ENCODE results near the gene TEX55. TPM values are rescaled to one million over a fixed set of nuclear protein-coding genes. Genes with fewer than 3 reads are reported as not detected.

TEX55 gene
- total RNA-seq, 2 experiments from 2014 or later = not detected

DNA sequence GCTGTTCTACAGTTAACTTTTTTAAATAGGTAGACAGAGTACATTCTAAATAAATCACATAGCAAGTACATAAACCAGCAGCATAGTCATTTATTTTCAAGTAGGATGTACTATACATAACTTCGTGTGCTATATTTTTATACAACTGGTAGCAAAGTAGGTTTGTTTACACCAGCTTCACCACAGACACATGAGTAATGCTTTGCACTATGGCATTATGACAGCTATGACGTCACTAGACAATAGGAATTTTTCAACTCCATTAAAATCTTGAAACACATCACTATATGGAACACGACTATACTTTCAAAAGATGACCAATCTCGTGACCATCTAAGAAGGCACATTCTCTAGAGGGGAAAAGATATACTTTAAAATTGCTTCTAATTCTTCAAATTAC, 3.5 kb downstream of the TEX55 start:
- peaks cover 14% of the 10 kb centered on the region for H3K9me3 Mint-ChIP-seq
- H3K27me3 Mint-ChIP-seq = no peaks in the 10 kb centered on the region
- TF ChIP-seq, protein P1, sequence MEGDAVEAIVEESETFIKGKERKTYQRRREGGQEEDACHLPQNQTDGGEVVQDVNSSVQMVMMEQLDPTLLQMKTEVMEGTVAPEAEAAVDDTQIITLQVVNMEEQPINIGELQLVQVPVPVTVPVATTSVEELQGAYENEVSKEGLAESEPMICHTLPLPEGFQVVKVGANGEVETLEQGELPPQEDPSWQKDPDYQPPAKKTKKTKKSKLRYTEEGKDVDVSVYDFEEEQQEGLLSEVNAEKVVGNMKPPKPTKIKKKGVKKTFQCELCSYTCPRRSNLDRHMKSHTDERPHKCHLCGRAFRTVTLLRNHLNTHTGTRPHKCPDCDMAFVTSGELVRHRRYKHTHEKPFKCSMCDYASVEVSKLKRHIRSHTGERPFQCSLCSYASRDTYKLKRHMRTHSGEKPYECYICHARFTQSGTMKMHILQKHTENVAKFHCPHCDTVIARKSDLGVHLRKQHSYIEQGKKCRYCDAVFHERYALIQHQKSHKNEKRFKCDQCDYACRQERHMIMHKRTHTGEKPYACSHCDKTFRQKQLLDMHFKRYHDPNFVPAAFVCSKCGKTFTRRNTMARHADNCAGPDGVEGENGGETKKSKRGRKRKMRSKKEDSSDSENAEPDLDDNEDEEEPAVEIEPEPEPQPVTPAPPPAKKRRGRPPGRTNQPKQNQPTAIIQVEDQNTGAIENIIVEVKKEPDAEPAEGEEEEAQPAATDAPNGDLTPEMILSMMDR (IDR thresholded peaks at IDR 0.05) = no peak
- Histone ChIP-seq H3K4me3 (ENCODE audit: low read length) (no peak overlapping the region), H3K4me1 (ENCODE audit: insufficient read depth, low read length) (no peaks in the 10 kb centered on the region), H3K27me3 (ENCODE audit: control insufficient read depth in 1 of 2, insufficient read depth in 2 of 2, low read length in 2 of 2) (no peaks in the 10 kb centered on the region), H3K9me3 (ENCODE audit: control insufficient read depth in 1 of 2, insufficient read depth in 1 of 2, low read length in 2 of 2) (no peaks in the 10 kb centered on the region), H3K27ac (ENCODE audit: low read depth in 1 of 2, low read length in 2 of 2) (no peak overlapping the region), H3K36me3 (ENCODE audit: insufficient read depth, low read length) (no peaks in the 10 kb centered on the region)
- ChIA-PET POLR2A (interaction anchor here (0.6 kb wide), 1 partner anchor 203 kb away, joined by 3 read pairs; no protein-coding TSS in a partner anchor), CTCF (interaction anchor here (0.9 kb wide), 2 partner anchors 11 to 92 kb away, joined by 3 to 4 read pairs; no protein-coding TSS in a partner anchor)
- H3K4me3 Mint-ChIP-seq = no peak overlapping the region
- ATAC-seq (ENCODE audit: poor library complexity) (no peak), DNase-seq (peak in 1 of 14 experiments; percentile 1)
- H3K4me1 Mint-ChIP-seq (ENCODE audit: low read depth) = no peaks in the 10 kb centered on the region
- intact Hi-C loops (cut with DNase I, micrococcal nuclease) = loop anchor here in 1 of 2 experiments (5.0 kb wide), 1 partner anchor 203 kb away; no protein-coding TSS in a partner anchor
- no peak overlapping the region for H3K27ac Mint-ChIP-seq
- peaks cover 8% of the 10 kb centered on the region for H3K36me3 Mint-ChIP-seq (ENCODE audit: low read depth)

DNA sequence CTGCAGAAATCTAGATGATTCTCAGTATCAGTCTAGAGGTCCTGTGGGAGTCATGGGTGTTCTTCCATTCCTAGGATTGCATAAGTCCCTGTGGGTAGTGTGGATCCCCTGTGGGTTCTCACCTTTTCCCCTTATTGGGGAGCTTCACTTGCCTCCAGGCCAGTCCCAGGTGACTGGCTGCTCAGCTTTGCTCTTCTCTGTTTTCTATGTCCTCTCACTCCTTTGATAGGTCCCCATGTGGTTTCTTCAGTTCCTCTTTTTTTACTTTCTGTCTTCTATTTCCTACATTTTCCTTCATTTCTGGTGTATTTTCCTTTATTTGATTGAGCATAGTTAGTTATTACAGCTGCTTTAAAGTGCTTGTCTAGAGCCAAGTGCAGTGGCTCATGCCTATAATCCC, 10.9 kb downstream of the TEX55 start:
- H3K4me3 ChIP-seq (ENCODE audit: low read length) = no peak overlapping the region
- no peak overlapping the region for H3K27ac Mint-ChIP-seq
- ATAC-seq (ENCODE audit: poor library complexity) (no peak), DNase-seq (no peak)
- H3K36me3 Mint-ChIP-seq (ENCODE audit: low read depth) = peaks cover 8% of the 10 kb centered on the region
- no peak overlapping the region for H3K27ac ChIP-seq (ENCODE audit: low read depth in 1 of 2, low read length in 2 of 2)
- peaks cover 19% of the 10 kb centered on the region for H3K9me3 Mint-ChIP-seq
- CTCF ChIA-PET = no interaction called here
- peaks cover 0 to 16% of the 10 kb centered on the region in 2 experiments for H3K9me3 ChIP-seq (ENCODE audit: control insufficient read depth in 1 of 2, insufficient read depth in 1 of 2, low read length in 2 of 2)
- peaks cover 0 to 4% of the 10 kb centered on the region in 2 experiments for H3K27me3 ChIP-seq (ENCODE audit: control insufficient read depth in 1 of 2, insufficient read depth in 2 of 2, low read length in 2 of 2)
- intact Hi-C loops (cut with DNase I, micrococcal nuclease) = no loop called here
- TF ChIP-seq, protein P1 (IDR thresholded peaks at IDR 0.05) = no peak
- H3K27me3 Mint-ChIP-seq = peaks cover 3% of the 10 kb centered on the region
- no peak overlapping the region for H3K4me3 Mint-ChIP-seq
- H3K4me1 Mint-ChIP-seq (ENCODE audit: low read depth) = no peaks in the 10 kb centered on the region
- H3K36me3 ChIP-seq (ENCODE audit: insufficient read depth, low read length) = no peaks in the 10 kb centered on the region
- no peaks in the 10 kb centered on the region for H3K4me1 ChIP-seq (ENCODE audit: insufficient read depth, low read length)
- POLR2A ChIA-PET = no interaction called here

DNA sequence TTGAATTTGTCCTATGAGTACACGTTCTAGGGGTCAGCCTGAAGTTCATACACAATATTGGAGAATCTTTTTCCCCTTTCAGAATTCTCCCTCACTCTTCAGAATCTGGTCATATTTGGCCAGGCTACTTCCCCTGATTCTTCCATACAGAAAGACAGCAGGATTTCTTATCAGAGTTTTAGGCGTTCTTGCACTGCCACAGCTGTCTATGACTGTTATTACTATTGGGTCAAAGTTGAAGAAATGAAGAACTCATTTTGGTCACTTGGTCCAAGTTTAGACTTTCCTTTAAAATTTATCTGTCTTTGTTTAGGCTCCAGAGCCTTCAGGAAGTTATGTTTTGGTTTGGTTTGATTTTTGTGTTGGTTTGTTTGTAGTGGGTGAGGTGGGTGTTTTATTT, 12.0 kb downstream of the TEX55 start:
- CTCF ChIA-PET = no interaction called here
- DNase-seq (no peak), ATAC-seq (ENCODE audit: poor library complexity) (no peak)
- H3K4me3 ChIP-seq (ENCODE audit: low read length) = no peak overlapping the region
- Mint-ChIP-seq H3K36me3 (ENCODE audit: low read depth) (peaks cover 5% of the 10 kb centered on the region), H3K27me3 (peaks cover 3% of the 10 kb centered on the region), H3K9me3 (peaks cover 15% of the 10 kb centered on the region), H3K4me1 (ENCODE audit: low read depth) (no peaks in the 10 kb centered on the region), H3K27ac (no peak overlapping the region), H3K4me3 (no peak overlapping the region)
- intact Hi-C loops (cut with DNase I, micrococcal nuclease) = no loop called here
- no peaks in the 10 kb centered on the region for H3K4me1 ChIP-seq (ENCODE audit: insufficient read depth, low read length)
- no peaks in the 10 kb centered on the region for H3K36me3 ChIP-seq (ENCODE audit: insufficient read depth, low read length)
- H3K9me3 ChIP-seq (ENCODE audit: control insufficient read depth in 1 of 2, insufficient read depth in 1 of 2, low read length in 2 of 2) = peaks cover 0 to 16% of the 10 kb centered on the region in 2 experiments
- peaks cover 0 to 4% of the 10 kb centered on the region in 2 experiments for H3K27me3 ChIP-seq (ENCODE audit: control insufficient read depth in 1 of 2, insufficient read depth in 2 of 2, low read length in 2 of 2)
- POLR2A ChIA-PET = no interaction called here
- no peak overlapping the region for H3K27ac ChIP-seq (ENCODE audit: low read depth in 1 of 2, low read length in 2 of 2)
- TF ChIP-seq, protein P1 (IDR thresholded peaks at IDR 0.05) = no peak
